Suppressor macrophage treated with lipopolysaccharide for 1 hour (primary cell): ENCODE results near the gene INHBC.
A peak's percentile ranks its signal among the peaks of the same experiment; 100 is the strongest.
"Not testable (repeated sequence)": the region's sequence is repeated elsewhere in the genome, so short reads cannot be mapped to it uniquely, and the experiment has no call there.

Experiments used
- DNase-seq, 3 donors: peaks; one replicate each; pipeline ENCODE4 v3.0.0-alpha.2; 2020 to 2022

Gene INHBC, protein sequence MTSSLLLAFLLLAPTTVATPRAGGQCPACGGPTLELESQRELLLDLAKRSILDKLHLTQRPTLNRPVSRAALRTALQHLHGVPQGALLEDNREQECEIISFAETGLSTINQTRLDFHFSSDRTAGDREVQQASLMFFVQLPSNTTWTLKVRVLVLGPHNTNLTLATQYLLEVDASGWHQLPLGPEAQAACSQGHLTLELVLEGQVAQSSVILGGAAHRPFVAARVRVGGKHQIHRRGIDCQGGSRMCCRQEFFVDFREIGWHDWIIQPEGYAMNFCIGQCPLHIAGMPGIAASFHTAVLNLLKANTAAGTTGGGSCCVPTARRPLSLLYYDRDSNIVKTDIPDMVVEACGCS

DNA sequence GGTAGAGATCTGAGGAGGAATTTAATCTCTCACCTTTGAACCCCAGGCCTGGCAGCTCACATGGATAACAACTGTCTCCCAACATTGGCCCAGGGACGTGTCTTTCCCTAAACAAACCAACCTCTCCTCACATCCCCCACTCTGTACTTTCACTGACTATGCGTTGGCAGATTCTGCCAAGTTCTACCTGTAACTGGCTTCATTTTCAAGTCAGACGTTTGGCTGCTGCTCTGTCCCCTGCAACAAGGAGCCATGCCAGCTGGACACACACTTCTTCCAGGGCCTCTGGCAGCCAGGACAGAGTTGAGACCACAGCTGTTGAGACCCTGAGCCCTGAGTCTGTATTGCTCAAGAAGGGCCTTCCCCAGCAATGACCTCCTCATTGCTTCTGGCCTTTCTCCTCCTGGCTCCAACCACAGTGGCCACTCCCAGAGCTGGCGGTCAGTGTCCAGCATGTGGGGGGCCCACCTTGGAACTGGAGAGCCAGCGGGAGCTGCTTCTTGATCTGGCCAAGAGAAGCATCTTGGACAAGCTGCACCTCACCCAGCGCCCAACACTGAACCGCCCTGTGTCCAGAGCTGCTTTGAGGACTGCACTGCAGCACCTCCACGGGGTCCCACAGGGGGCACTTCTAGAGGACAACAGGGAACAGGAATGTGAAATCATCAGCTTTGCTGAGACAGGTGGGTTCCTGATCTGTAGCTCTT, at the start of gene INHBC:
Gene INHBC (plus strand): TSS at position 268 of the 707 bp plus-strand sequence. CDS start 103 bp downstream, at position 371.
- no peak for DNase-seq

DNA sequence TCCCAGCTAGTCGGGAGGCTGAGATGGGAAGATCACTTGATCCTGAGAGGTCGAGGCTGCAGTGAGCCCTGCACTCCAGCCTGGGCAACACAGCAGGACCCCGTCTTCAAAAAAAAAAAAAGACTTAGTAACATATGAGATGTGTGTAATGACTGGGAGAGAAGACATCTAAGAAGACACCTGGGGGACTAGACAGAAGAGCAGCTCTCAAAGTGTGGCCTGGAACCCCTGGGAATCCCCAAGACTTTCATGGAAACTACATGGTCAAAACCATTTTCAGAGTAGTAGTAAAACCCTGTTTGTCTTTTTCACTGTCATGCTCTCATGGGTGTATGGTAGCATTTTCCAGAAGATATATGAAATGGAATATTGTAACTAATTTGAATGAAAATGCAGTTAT, 49.0 kb upstream of the INHBC start:
- DNase-seq: no peak

DNA sequence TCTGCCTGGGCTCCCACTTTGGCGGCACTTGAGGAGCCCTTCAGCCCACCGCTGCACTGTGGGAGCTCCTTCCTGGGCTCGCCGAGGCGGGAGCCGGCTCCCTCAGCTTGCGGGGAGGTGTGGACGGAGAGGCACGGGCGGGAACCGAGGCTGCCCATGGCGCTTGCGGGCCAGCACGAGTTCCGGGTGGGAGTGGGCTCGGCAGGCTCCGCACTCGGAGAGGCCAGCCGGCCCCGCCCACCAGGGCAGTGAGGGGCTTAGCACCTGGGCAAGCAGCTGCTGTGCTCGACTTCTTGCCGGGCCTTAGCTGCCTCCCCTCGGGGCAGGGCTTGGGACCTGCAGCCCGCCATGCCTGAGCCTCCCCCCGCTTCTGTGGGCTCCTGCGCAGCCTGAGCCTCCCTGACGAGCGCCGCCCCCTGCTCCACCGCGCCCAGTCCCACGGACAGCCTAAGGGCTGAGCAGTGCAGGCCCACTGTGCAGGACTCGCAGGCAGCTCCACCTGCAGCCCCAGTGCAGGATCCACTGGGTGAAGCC, 48.3 kb upstream of the INHBC start:
- no peak for DNase-seq

DNA sequence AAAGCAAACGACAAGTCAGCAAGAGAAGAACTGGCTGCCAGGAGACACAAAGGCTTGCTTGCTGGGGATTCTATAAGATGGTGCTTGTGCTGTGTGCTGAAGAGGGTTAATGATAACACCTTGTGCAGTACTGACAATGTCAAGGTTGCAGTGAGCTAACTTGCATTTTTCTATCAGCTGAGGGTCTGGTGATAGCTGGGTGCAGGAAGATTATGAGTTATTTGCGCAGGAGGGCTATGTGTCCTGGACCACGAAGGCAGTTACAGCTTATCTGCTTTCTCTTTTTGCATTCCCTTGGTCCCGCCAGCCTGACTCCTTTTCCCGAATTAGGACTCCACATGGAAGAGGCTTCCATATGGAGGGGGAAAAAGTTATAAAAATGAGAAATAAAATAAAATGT, 46.2 kb upstream of the INHBC start:
- no peak for DNase-seq

DNA sequence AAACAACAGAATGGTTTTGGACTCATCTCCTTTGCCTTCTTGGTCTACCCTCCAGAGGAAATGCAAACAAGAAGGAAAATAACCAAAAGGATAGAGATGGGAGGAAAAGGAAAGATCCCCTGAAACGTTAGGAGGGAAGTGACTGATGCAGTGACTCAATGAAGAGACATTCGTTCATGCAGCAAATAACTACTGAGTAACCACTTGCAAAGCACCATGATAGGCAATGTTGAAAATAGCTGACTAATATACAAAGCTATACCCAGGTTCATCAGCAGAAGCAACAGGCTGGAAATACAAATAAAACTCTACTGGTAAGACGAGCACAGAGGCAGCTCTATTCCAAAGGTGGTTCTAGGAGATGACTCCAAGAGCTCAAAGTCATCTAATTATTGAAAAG, 45.6 kb upstream of the INHBC start:
- DNase-seq: peak; percentile 20 to 53 (median 35)

DNA sequence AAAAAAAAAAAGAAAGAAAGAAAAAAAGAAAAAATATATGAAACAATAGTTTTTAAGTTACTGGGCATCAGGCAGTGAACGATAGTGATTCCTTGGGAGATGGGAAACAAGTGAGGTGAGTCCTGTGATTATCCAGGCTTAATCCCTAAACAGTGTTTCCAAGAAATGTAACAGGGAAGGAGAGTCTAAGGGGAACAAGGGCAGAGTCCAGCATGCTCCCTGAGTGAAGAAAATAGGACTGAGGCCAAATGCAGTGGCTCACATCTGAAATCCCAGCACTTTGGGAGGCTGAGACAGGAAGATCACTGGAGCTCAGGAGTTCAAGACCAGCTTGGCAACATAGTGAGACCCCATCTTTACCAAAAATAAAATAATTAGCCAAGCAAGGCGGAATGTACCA, 44.4 kb upstream of the INHBC start:
- DNase-seq: no peak

DNA sequence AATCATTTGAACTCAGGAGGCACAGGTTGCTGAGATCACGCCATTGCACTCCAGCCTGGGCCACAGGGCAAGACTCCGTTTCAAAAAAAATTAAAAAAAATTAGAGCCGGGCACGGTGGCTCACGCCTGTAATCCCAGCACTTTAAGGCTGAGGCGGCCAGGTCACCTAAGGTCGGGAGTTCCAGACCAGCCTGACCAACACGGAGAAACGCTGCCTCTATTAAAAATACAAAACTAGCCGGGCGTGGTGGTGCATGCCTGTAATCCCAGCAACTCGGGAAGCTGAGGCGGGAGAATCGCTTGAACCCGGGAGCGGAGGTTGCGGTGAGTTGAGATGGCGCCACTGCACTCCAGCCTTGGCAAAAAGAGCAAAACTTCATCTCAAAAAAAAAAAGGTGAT, 39.5 kb upstream of the INHBC start:
- DNase-seq: no peak

DNA sequence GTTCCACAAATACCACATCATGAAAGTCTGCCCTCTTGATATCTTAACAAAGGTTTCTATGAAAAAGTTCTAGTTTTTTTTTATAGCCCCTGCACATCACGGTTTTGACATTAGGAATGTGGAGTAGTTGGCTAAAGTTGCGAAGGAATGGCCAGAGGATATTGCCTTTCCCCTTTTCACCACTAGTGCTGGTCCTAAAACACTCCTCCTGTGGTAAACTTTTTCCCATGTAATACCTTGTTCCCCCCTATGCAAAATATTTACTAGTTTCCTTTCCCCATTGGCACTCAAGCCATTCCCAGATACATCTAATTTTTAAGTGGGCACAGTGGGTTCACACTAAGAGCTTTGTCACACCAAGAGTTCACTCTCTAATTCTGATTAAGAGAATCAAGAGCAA, 37.1 kb upstream of the INHBC start:
- no peak for DNase-seq

DNA sequence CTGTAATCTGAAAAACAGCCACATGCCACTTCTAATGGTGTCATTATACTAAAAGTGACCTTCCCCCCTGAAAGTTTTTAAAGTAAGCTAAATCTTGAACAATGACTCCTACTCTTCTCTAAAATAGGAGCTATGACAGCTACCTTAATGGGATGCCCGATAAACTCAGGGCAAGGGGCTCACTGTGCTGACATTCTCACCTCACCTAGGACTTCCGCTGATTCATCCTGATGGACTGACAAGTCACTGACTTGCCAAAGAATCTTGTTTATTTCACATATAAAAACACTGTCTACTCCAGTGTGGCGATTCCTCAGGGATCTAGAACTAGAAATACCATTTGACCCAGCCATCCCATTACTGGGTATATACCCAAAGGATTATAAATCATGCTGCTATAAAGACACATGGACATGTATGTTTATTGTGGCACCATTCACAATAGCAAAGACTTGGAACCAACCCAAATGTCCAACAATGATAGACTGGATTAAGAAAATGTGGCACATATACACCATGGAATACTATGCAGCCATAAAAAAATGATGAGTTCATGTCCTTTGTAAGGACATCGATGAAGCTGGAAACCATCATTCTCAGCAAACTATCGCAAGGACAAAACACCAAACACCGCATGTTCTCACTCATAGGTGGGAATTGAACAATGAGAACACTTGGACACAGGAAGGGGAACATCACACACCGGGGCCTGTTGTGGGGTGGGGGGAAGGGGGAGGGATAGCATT, 34.7 kb upstream of the INHBC start:
- DNase-seq: not testable (repeated sequence)

DNA sequence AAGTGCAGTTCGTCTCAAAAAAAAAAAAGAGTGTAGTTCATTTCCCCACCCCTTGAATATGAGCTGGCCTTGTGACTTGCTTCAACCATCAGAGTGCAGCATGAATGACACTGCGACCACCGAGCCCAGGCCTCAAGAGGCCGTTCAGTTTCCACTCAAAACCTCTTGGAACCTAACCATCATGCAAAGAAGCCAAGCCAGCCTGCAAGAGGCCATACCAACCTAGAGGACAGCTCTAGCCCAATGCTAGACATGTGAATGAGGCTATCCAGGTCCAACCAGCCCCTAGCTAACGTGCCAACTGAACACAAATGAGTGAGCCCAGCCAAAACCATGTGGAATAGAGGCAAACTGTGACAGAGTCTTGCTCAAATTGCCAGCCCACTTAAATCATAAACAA, 33.4 kb upstream of the INHBC start:
- no peak for DNase-seq

DNA sequence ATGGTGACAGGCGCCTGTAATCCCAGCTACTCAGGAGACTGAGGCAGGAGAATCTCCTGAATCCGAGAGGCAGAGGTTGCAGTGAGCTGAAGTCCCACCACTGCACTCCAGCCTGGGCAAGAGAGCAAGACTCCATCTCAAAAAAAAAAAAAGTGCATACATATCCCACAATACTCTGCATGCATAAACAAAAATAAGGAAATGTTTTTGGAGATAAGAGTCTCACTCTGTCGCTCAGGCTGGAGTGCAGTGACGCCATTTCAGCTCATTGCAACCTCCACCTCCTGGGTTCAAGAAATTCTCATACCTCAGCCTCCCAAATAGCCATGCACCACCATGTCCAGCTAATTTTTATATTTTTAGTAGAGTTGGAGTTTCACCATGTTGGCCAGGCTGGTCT, 32.4 kb upstream of the INHBC start:
- DNase-seq: not testable (repeated sequence)

DNA sequence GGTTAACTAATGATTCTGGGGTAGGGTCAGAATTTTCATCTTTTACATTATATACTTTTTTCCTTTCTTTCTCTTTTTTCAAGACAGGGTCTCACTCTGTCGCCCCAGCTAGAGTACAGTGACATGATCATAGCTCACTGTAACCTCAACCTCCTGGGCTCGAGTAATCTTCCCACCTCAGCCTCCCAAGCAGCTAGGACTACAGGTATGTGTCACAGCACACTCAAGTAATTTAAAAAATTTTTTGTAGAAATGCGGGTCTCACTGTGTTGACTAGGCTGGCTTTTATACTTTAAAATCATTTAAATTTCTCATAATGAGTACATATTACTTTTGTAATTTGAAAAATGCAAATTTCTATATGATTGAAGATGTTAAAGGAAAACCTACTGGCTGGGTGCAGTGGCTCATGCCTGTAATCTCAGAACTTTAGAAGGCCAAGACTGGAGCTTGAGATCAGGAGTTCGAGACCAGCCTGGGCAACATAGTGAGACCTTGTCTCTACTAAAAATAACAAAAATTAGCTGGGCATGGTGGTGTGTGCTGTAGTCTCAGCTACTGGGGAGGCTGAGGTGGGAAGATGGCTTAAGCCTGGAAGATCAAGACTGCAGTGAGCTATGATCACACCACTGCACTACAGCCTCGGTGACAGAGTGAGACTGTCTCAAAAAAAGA, 29.5 kb upstream of the INHBC start:
- DNase-seq: no peak

DNA sequence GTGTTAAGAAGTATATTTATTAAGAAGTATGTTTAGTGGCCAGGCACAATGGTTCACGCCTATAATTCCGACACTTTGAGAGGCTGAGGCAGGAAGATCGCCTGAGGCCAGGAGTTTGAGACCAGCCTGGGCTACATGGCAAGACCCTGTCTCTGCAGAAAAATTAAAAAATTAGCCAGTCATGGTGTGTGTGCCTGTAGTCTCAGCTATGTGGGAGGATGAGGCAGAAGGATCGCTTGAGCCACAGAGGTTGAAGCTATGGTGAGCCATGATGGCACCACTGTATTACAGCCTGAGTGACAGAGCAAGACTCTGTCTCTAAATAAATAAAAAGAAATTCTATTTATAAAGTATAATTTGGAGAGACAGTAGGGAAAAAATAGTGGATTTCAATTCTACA, 24.1 kb upstream of the INHBC start:
- no peak for DNase-seq

DNA sequence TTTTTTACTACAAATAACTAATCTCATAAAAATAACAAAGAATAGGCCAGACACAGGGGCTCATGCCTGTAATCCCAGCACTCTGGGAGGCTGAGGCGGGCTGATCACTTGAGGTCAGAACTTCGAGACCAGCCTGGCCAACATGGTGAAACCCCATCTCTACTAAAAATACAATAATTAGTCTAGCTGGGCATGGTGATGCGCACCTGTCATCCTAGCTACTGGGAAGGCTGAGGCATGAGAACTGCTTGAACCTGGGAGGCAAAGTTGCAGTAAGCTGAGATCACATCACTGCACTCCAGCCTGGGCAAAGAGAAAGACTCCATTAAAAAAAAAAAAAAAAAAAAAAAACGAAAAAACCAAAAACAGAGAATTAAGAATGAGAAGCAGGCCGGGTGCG, 20.4 kb upstream of the INHBC start:
- not testable (repeated sequence) for DNase-seq

DNA sequence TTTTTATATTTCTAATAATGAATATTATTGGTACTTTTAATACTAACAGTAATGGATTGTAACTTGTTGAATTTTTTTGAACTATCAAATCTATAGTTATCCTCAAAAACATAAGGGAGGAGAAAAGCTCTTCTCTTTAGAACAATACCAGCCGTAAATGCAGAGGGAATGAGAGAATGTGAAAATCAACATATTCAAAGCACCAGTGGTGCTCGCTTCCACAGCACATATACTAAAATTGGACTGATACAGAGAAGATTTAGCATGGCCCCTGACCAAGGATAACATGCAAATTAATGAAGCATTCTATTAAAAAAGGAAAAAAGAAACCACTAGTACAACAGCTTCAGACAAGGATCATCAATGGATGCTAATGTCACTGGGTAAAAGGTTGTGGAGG, 19.5 kb upstream of the INHBC start:
- no peak for DNase-seq

DNA sequence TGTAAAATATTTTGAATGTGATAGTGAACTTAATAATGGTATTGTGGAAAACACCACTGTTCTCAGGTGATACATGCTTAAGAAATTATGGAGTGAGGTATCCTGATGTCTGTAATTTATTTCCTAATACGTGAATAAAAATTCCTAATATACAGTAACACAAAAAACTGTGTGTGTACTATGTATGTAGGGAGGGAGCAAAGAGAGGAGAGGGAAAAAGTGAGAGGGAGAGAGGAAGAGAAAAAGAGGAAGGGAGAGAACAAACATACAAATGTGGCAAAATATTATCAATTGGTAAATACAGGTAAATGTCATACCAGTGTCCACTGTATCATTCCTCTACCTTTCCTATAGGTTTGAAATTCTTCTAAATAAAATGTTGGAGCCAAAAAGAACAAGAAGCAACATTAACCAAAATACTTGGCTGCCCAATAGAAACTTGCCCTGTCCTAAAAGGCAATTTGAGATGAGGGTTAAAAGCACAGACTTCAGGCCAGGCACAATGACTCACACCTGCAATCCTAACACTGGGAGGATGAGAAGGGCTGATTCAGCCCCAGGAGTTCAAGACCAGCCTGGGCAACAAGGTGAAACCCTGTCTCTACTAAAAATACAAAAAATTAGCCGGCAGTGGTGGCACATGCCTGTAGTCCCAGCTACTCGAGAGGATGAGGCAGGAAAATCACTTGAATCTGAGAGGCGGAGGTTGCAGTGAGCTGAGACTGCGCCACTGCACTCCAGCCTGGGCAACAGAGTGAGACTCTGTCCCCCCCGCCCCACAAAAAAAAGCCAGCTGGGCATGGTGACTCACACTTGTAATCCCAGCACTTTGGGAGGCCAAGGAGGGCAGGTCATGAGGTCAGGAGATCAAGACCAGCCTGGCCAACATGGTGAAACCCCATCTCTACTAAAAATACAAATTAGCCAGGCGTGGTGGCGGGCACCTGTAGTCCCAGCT, 18.3 kb upstream of the INHBC start:
- DNase-seq: peak in 1 of 3 donors; percentile 13

DNA sequence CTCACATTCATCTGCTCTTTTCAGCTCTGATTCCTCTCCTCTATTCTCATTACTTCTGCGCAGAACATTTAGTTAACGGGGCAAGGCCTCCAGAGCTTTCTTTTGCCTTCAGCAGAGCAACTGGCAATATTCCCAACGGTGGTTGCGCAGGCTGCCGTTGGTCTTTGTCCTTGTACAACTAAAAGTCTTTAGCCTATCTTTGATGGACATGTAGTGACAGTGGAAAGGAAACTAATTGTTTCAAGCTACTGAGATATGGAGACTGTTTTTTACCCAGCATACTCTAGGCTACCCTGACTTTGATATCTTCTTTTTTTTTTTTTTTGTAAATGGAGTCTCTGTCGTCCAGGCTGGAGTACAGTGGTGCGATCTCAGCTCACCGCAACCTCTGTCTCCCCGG, 16.3 kb upstream of the INHBC start:
- no peak for DNase-seq

DNA sequence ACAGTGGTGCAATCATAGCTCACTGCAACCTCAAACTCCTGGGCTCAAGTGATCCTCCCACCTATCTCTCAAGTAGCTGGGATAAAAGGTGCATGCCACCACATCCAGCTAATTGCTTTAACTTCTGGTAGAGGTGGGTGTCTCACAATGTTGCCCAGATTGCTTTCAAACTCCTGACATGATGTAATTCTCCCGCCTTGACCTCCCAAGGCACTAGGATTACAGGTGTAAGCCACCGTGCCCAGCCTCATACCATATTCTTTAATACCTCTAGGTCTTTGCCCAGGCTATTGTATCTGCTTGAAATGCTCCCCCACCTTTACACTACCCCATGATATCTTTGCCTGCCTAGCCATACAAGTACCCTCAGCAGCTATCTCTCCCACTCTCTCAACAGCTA, 15.1 kb upstream of the INHBC start:
- DNase-seq: no peak

DNA sequence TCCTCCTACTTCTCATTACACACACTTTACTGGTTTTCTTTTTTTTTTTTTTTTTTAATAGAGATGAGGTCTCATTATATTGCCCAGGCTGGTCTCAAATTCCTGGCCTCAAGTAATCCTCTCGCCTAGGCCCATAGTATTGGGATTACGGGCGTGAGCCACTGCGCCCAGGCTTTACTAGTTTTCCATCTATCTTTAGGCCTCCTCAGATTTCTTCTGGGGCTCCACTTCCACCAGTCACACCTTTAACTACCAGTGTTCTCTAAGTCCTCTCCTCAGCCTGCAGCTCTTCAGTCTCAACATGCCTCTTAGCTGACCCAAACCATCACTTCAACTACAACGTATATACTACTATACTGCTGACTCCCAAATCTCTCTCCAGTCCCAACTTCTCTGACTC, 14.1 kb upstream of the INHBC start:
- DNase-seq: no peak

DNA sequence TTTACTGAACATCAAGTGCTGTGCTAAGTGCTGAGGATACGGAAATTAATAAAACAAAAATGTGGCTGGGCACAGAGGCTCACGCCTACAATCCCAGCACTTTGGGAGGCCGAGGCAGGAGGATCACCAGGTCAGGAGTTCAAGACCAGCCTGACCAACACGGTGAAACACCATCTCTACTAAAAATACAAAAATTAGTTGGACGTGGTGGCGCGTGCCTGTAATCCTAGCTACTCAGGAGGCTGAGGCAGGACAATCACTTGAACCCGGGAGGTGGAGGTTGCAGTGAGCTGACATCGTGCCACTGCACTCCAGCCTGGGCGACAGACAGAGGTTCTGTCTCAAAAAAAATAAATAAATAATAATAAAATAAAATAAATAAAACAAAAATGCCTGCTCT, 7.6 kb upstream of the INHBC start:
- DNase-seq: not testable (repeated sequence)

DNA sequence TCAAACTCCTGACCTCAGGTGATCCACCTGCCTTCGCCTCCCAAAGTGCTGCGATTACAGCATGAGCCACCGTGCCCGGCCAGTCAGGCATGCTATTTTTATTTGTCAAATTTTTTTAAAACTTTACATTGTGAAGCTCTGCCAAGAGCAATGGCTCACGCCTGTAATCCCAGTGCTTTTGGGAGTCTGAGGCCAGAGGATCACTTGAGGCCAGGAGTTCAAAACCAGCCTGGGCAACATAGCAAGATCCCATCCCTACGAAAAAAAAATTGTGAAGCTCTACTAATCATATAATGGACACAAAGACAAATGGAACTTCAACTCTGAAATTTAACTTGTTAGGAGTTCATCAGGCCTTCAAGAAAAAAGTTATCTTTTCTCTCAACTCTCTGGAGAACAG, 5.6 kb upstream of the INHBC start:
- DNase-seq: no peak
